NB4 (cell line): ENCODE measurements around the gene CDC14A.

ENCODE experiments used
- MYC ChIP-seq: IDR thresholded peaks from 2 replicates; pipeline ENCODE4 v1.6.1; 2011; ENCODE audit warnings: low read depth, low read length
- POLR2A ChIP-seq: IDR thresholded peaks from 2 replicates; pipeline ENCODE4 v1.6.1; 2011; ENCODE audit warnings: mild to moderate bottlenecking; ENCODE audit not compliant: insufficient read length; ENCODE audit errors: extremely low read depth
- TF ChIP-seq, protein P1 (sequence below): IDR thresholded peaks from one replicate; pipeline ENCODE4 v1.5.1; 2012; ENCODE audit warnings: low read depth, low read length
- TF ChIP-seq, protein P2 (sequence below): IDR thresholded peaks from 2 replicates; pipeline ENCODE4 v1.6.1; 2011; ENCODE audit warnings: low read depth, low read length

DNA sequence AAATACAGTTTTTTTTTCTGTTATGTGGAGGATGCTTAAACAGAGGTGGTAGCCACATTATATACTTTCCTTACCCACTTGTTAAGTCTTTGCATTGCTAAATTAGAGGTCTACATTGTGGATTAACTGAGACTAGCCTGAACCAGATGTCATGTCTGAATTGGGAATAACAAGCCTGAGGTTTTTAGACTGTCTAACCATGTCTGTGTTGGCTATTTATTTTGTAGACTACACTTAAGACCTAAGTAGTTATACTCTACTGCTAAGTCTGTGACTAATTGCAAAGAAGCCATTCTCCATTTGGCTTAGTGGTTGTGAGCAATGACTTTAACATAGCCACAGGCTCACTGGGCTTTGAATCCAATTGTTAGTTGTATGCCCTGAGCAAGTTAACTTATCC is 45.4 kb downstream of the CDC14A start:
- TF ChIP-seq, protein P1, sequence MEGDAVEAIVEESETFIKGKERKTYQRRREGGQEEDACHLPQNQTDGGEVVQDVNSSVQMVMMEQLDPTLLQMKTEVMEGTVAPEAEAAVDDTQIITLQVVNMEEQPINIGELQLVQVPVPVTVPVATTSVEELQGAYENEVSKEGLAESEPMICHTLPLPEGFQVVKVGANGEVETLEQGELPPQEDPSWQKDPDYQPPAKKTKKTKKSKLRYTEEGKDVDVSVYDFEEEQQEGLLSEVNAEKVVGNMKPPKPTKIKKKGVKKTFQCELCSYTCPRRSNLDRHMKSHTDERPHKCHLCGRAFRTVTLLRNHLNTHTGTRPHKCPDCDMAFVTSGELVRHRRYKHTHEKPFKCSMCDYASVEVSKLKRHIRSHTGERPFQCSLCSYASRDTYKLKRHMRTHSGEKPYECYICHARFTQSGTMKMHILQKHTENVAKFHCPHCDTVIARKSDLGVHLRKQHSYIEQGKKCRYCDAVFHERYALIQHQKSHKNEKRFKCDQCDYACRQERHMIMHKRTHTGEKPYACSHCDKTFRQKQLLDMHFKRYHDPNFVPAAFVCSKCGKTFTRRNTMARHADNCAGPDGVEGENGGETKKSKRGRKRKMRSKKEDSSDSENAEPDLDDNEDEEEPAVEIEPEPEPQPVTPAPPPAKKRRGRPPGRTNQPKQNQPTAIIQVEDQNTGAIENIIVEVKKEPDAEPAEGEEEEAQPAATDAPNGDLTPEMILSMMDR, result no peak
- no peak for TF ChIP-seq POLR2A
- no peak for TF ChIP-seq MYC
- TF ChIP-seq, protein P2, sequence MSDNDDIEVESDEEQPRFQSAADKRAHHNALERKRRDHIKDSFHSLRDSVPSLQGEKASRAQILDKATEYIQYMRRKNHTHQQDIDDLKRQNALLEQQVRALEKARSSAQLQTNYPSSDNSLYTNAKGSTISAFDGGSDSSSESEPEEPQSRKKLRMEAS, result no peak
